CD4-positive, alpha-beta memory T cell (primary cell): ENCODE data around the gene PLCB1. TPM values are rescaled to one million over a fixed set of nuclear protein-coding genes. Genes with fewer than 3 reads are reported as not detected.
A peak's percentile ranks its signal among the peaks of the same experiment; 100 is the strongest.

ENCODE experiments used
- CTCF ChIA-PET: fragments of 350-600 bp; sonication (Branson Sonifier 250); formaldehyde crosslinking; loops from one replicate; lab custom pipeline; 2021; ENCODE audit warnings: inconsistent platforms; ENCODE audit not compliant: partially characterized antibody; lab: Charles Lee
- POLR2A ChIA-PET: fragments of 350-600 bp; sonication (Branson Sonifier 250); formaldehyde crosslinking; loops from one replicate; lab custom pipeline; 2021; ENCODE audit not compliant: partially characterized antibody; lab: Charles Lee
- DNase-seq, 5 donors: peaks; one replicate each; pipeline versions ENCODE4 v3.0.0 to v3.0.0-alpha.2; 2020 to 2022; ENCODE audit warnings: mixed read lengths in 1 of 5
- H3K27ac ChIP-seq: one replicate; pipeline ENCODE4 v1.7.0; 2013; ENCODE audit warnings: low read depth, low read length
- H3K27me3 ChIP-seq: 2 replicates; pipeline ENCODE4 v1.7.0; 2013; ENCODE audit warnings: mild to moderate bottlenecking, low read length, moderate library complexity; ENCODE audit not compliant: insufficient read depth
- H3K36me3 ChIP-seq: 2 replicates; pipeline ENCODE4 v1.7.0; 2013; ENCODE audit warnings: mild to moderate bottlenecking, low read length, moderate library complexity; ENCODE audit not compliant: insufficient read depth
- H3K4me1 ChIP-seq: 2 replicates; pipeline ENCODE4 v1.7.0; 2013; ENCODE audit warnings: mild to moderate bottlenecking, low read length, moderate library complexity; ENCODE audit not compliant: insufficient read depth
- H3K4me3 ChIP-seq, 2 donors: one replicate each; pipeline ENCODE4 v1.7.0; 2013; ENCODE audit warnings: low read length in 2 of 2, mild to moderate bottlenecking in 1 of 2
- H3K9me3 ChIP-seq, 2 donors: one replicate each; pipeline ENCODE4 v1.7.0; 2013; ENCODE audit warnings: low read length in 2 of 2, control low read depth in 1 of 2; ENCODE audit not compliant: control insufficient read depth in 1 of 2
- H3K27ac Mint-ChIP-seq, 7 donors: one replicate each; pipeline ENCODE4 v1.8.0; 2020 to 2021; ENCODE audit warnings: mixed read lengths in 7 of 7, mild to moderate bottlenecking in 6 of 7, inconsistent platforms in 3 of 7, moderate library complexity in 3 of 7
- H3K27me3 Mint-ChIP-seq, 2 donors: one replicate each; pipeline ENCODE4 v1.8.0; 2020 to 2021; ENCODE audit warnings: mixed read lengths in 2 of 2
- H3K36me3 Mint-ChIP-seq, 2 donors: one replicate each; pipeline ENCODE4 v1.8.0; 2020 to 2021; ENCODE audit warnings: mixed read lengths in 2 of 2, inconsistent platforms in 1 of 2, mild to moderate bottlenecking in 1 of 2
- H3K4me1 Mint-ChIP-seq, 4 donors: one replicate each; pipeline ENCODE4 v1.8.0; 2020 to 2021; ENCODE audit warnings: mixed read lengths in 4 of 4, mild to moderate bottlenecking in 1 of 4
- H3K4me3 Mint-ChIP-seq, 8 donors: one replicate each; pipeline ENCODE4 v1.8.0; 2020 to 2021; ENCODE audit warnings: mixed read lengths in 8 of 8, mild to moderate bottlenecking in 7 of 8, moderate library complexity in 6 of 8, inconsistent platforms in 3 of 8
- H3K9me3 Mint-ChIP-seq, 8 donors: one replicate each; pipeline ENCODE4 v1.8.0; 2020 to 2021; ENCODE audit warnings: mixed read lengths in 8 of 8, mild to moderate bottlenecking in 5 of 8, inconsistent platforms in 3 of 8, moderate library complexity in 1 of 8
- intact Hi-C: fragments of 100-400 bp; cut with micrococcal nuclease; formaldehyde crosslinking; loops from one replicate; pipeline ENCODE4 v1.15.1; 2023
- polyA plus RNA-seq, 2 donors: library from polyadenylated mRNA; unstranded; fragments of 300-500 nt; fragmentation: Illumina TruSeq; gene quantifications; one replicate each; pipeline ENCODE4 v1.2.3, GENCODE V29; 2021
- total RNA-seq, 2 experiments: library from RNA; stranded (reverse); gene quantifications; one replicate each; pipeline ENCODE4 v1.2.3, GENCODE V29; 2021

Gene PLCB1
- total and polyA plus RNA-seq, 4 experiments from 2014 or later, result 5.5 to 9.6 (median 8.2) TPM

- Mint-ChIP-seq H3K36me3 (peaks cover 0 to 34% of the 10 kb centered on the region in 2 donors), H3K4me3 (no peak overlapping the region), H3K4me1 (no peaks in the 10 kb centered on the region), H3K27ac (no peak overlapping the region), H3K9me3 (peaks cover 0 to 3% (median 0%) of the 10 kb centered on the region in 8 donors), H3K27me3 (no peaks in the 10 kb centered on the region)
- H3K36me3 ChIP-seq, result no peaks in the 10 kb centered on the region
- H3K4me1 ChIP-seq, result no peaks in the 10 kb centered on the region
- H3K4me3 ChIP-seq, result no peak overlapping the region
- intact Hi-C loops, result no loop called here
- H3K27me3 ChIP-seq, result no peaks in the 10 kb centered on the region
- H3K27ac ChIP-seq, result no peak overlapping the region
- ChIA-PET POLR2A (no interaction called here), CTCF (no interaction called here)
- H3K9me3 ChIP-seq, result no peaks in the 10 kb centered on the region
- DNase-seq, result no peak
Measured at GRCh38 chr20:8783734-8784133, 651.7 kb downstream of the PLCB1 start.

GRCh38 chr20:8786383-8786782, 654.3 kb downstream of the PLCB1 start:
- no peaks in the 10 kb centered on the region for H3K27me3 Mint-ChIP-seq
- H3K36me3 ChIP-seq, result no peaks in the 10 kb centered on the region
- no peak overlapping the region for H3K27ac ChIP-seq
- H3K9me3 Mint-ChIP-seq, result no peaks in the 10 kb centered on the region
- ChIA-PET POLR2A (no interaction called here), CTCF (interaction anchor here (1.1 kb wide), 1 partner anchor 26 kb away, joined by 3 read pairs; no protein-coding TSS in a partner anchor)
- no peak for DNase-seq
- intact Hi-C loops, result no loop called here
- H3K9me3 ChIP-seq, result no peaks in the 10 kb centered on the region
- H3K36me3 Mint-ChIP-seq, result peaks cover 3 to 19% of the 10 kb centered on the region in 2 donors
- no peaks in the 10 kb centered on the region for H3K27me3 ChIP-seq
- H3K4me3 Mint-ChIP-seq, result no peak overlapping the region
- no peaks in the 10 kb centered on the region for H3K4me1 Mint-ChIP-seq
- H3K4me3 ChIP-seq, result no peak overlapping the region
- H3K4me1 ChIP-seq, result no peaks in the 10 kb centered on the region
- no peak overlapping the region for H3K27ac Mint-ChIP-seq

- ChIA-PET CTCF (no interaction called here), POLR2A (no interaction called here)
- no peaks in the 10 kb centered on the region for H3K4me1 Mint-ChIP-seq
- H3K9me3 ChIP-seq, result no peaks in the 10 kb centered on the region
- H3K4me3 Mint-ChIP-seq, result no peak overlapping the region
- no peak for DNase-seq
- intact Hi-C loops, result no loop called here
- no peak overlapping the region for H3K27ac Mint-ChIP-seq
- H3K27me3 Mint-ChIP-seq, result no peaks in the 10 kb centered on the region
- no peaks in the 10 kb centered on the region for H3K9me3 Mint-ChIP-seq
- no peaks in the 10 kb centered on the region for H3K4me1 ChIP-seq
- no peaks in the 10 kb centered on the region for H3K36me3 ChIP-seq
- no peak overlapping the region for H3K4me3 ChIP-seq
- H3K36me3 Mint-ChIP-seq, result peaks cover 3 to 20% of the 10 kb centered on the region in 2 donors
- H3K27me3 ChIP-seq, result no peaks in the 10 kb centered on the region
- no peak overlapping the region for H3K27ac ChIP-seq
Measured at GRCh38 chr20:8787090-8787489, 655.0 kb downstream of the PLCB1 start.

GRCh38 chr20:8788275-8788674, 656.2 kb downstream of the PLCB1 start:
- H3K27ac Mint-ChIP-seq, result no peak overlapping the region
- H3K4me3 Mint-ChIP-seq, result no peak overlapping the region
- H3K4me1 Mint-ChIP-seq, result no peaks in the 10 kb centered on the region
- no peaks in the 10 kb centered on the region for H3K9me3 Mint-ChIP-seq
- Histone ChIP-seq H3K27me3 (no peaks in the 10 kb centered on the region), H3K36me3 (no peaks in the 10 kb centered on the region), H3K4me1 (no peaks in the 10 kb centered on the region), H3K27ac (no peak overlapping the region), H3K9me3 (no peaks in the 10 kb centered on the region), H3K4me3 (no peak overlapping the region)
- peaks cover 3 to 23% of the 10 kb centered on the region in 2 donors for H3K36me3 Mint-ChIP-seq
- DNase-seq, result no peak
- H3K27me3 Mint-ChIP-seq, result no peaks in the 10 kb centered on the region
- intact Hi-C loops, result no loop called here
- ChIA-PET CTCF (interaction anchor here (1.2 kb wide), 1 partner anchor 852 kb away, joined by 3 read pairs; no protein-coding TSS in a partner anchor), POLR2A (no interaction called here)

- CTCF ChIA-PET, result no interaction called here
- Histone ChIP-seq H3K27me3 (no peaks in the 10 kb centered on the region), H3K9me3 (no peaks in the 10 kb centered on the region), H3K4me3 (no peak overlapping the region), H3K27ac (no peak overlapping the region), H3K36me3 (no peaks in the 10 kb centered on the region), H3K4me1 (no peaks in the 10 kb centered on the region)
- H3K4me3 Mint-ChIP-seq, result no peak overlapping the region
- POLR2A ChIA-PET, result no interaction called here
- no peaks in the 10 kb centered on the region for H3K9me3 Mint-ChIP-seq
- H3K27me3 Mint-ChIP-seq, result no peaks in the 10 kb centered on the region
- no peaks in the 10 kb centered on the region for H3K4me1 Mint-ChIP-seq
- intact Hi-C loops, result no loop called here
- H3K36me3 Mint-ChIP-seq, result peaks cover 3 to 25% of the 10 kb centered on the region in 2 donors
- H3K27ac Mint-ChIP-seq, result no peak overlapping the region
- no peak for DNase-seq
Measured at GRCh38 chr20:8788831-8789230, 656.8 kb downstream of the PLCB1 start.

- no peak overlapping the region for H3K4me3 ChIP-seq
- peak in 1 of 5 donors; percentile 0 for DNase-seq
- Mint-ChIP-seq H3K27ac (no peak overlapping the region), H3K27me3 (no peaks in the 10 kb centered on the region), H3K36me3 (peaks cover 3 to 20% of the 10 kb centered on the region in 2 donors), H3K4me1 (no peaks in the 10 kb centered on the region), H3K9me3 (no peaks in the 10 kb centered on the region), H3K4me3 (no peak overlapping the region)
- H3K36me3 ChIP-seq, result no peaks in the 10 kb centered on the region
- H3K4me1 ChIP-seq, result no peaks in the 10 kb centered on the region
- no peak overlapping the region for H3K27ac ChIP-seq
- H3K27me3 ChIP-seq, result no peaks in the 10 kb centered on the region
- no peaks in the 10 kb centered on the region for H3K9me3 ChIP-seq
- intact Hi-C loops, result no loop called here
- ChIA-PET POLR2A (no interaction called here), CTCF (interaction anchor here (1.1 to 1.6 kb wide), 2 partner anchors 10 to 30 kb away, joined by 3 to 8 read pairs; no protein-coding TSS in a partner anchor)
Measured at GRCh38 chr20:8790442-8791074, 658.5 kb downstream of the PLCB1 start.

- no peaks in the 10 kb centered on the region for H3K27me3 Mint-ChIP-seq
- CTCF ChIA-PET, result no interaction called here
- no peaks in the 10 kb centered on the region for H3K4me1 Mint-ChIP-seq
Measured at GRCh38 chr20:8795404-8795803, 663.3 kb downstream of the PLCB1 start.

More at GRCh38 chr20:8795404-8795803, 663.3 kb downstream of the PLCB1 start:
- Histone ChIP-seq H3K4me3 (no peak overlapping the region), H3K4me1 (no peaks in the 10 kb centered on the region), H3K27ac (no peak overlapping the region), H3K27me3 (no peaks in the 10 kb centered on the region), H3K36me3 (no peaks in the 10 kb centered on the region), H3K9me3 (no peaks in the 10 kb centered on the region)
- intact Hi-C loops, result no loop called here
- no peak overlapping the region for H3K27ac Mint-ChIP-seq
- DNase-seq, result no peak
- no peak overlapping the region for H3K4me3 Mint-ChIP-seq
- H3K36me3 Mint-ChIP-seq, result peaks cover under 1 to 24% of the 10 kb centered on the region in 2 donors
- POLR2A ChIA-PET, result no interaction called here
- H3K9me3 Mint-ChIP-seq, result no peaks in the 10 kb centered on the region
